Astrocyte (in vitro differentiated cells and primary cell): ENCODE measurements around the gene LRPAP1. TPM values are rescaled to one million over a fixed set of nuclear protein-coding genes. Genes with fewer than 3 reads are reported as not detected.

ENCODE experiments used
- DNase-seq: peaks from one replicate; pipeline ENCODE4 v3.0.0-alpha.2; 2010; ENCODE audit warnings: low read depth
- FAIRE-seq: peaks from 2 replicates; lab custom pipeline; 2011; peaks lifted over from hg19 to GRCh38; lab: Jason Lieb, UNC
- H2AFZ ChIP-seq: 2 replicates; pipeline ENCODE4 v1.6.0; 2012; ENCODE audit warnings: low read depth, low read length, inconsistent platforms
- H3K27ac ChIP-seq: 2 replicates; pipeline ENCODE4 v1.5.1; 2011; ENCODE audit warnings: low read depth, low read length, inconsistent platforms
- H3K27me3 ChIP-seq: 2 replicates; pipeline ENCODE4 v1.6.0; 2011; ENCODE audit warnings: low read length, inconsistent platforms; ENCODE audit not compliant: insufficient read depth
- H3K36me3 ChIP-seq: 2 replicates; pipeline ENCODE4 v1.5.1; 2011; ENCODE audit warnings: low read length, inconsistent platforms; ENCODE audit not compliant: insufficient read depth
- H3K4me1 ChIP-seq: 2 replicates; pipeline ENCODE4 v1.5.1; 2011; ENCODE audit warnings: low read length, inconsistent platforms; ENCODE audit not compliant: insufficient read depth
- H3K4me2 ChIP-seq: 2 replicates; pipeline ENCODE4 v1.6.0; 2012; ENCODE audit warnings: low read length, inconsistent platforms
- H3K4me3 ChIP-seq: 2 replicates; pipeline ENCODE4 v1.5.1; 2011; ENCODE audit warnings: low read depth, mild to moderate bottlenecking, low read length, inconsistent platforms; ENCODE audit not compliant: insufficient read depth
- H3K79me2 ChIP-seq: 2 replicates; pipeline ENCODE4 v1.6.0; 2012; ENCODE audit warnings: mild to moderate bottlenecking, low read length, inconsistent platforms; ENCODE audit not compliant: insufficient read depth
- H3K9ac ChIP-seq: 2 replicates; pipeline ENCODE4 v1.6.0; 2012; ENCODE audit warnings: mild to moderate bottlenecking, low read length, inconsistent platforms
- H3K9me3 ChIP-seq: 2 replicates; pipeline ENCODE4 v1.5.1; 2012; ENCODE audit warnings: low read depth, mild to moderate bottlenecking, low read length, inconsistent platforms; ENCODE audit not compliant: insufficient read depth
- H4K20me1 ChIP-seq: 2 replicates; pipeline ENCODE4 v1.6.0; 2012; ENCODE audit warnings: low read length, inconsistent platforms; ENCODE audit not compliant: insufficient read depth
- H3K27ac Mint-ChIP-seq: one replicate; pipeline ENCODE4 v1.8.0; 2021; ENCODE audit warnings: mild to moderate bottlenecking, mixed read lengths; ENCODE audit not compliant: unreplicated experiment
- H3K27me3 Mint-ChIP-seq: one replicate; pipeline ENCODE4 v1.8.0; 2021; ENCODE audit warnings: low read depth, mixed read lengths; ENCODE audit not compliant: unreplicated experiment
- H3K36me3 Mint-ChIP-seq: one replicate; pipeline ENCODE4 v1.8.0; 2021; ENCODE audit warnings: low read depth, mixed read lengths; ENCODE audit not compliant: unreplicated experiment
- H3K4me1 Mint-ChIP-seq: one replicate; pipeline ENCODE4 v1.8.0; 2021; ENCODE audit warnings: low read depth, mixed read lengths; ENCODE audit not compliant: unreplicated experiment
- H3K4me3 Mint-ChIP-seq: one replicate; pipeline ENCODE4 v1.8.0; 2021; ENCODE audit warnings: mild to moderate bottlenecking, moderate library complexity, mixed read lengths; ENCODE audit not compliant: unreplicated experiment
- H3K9me3 Mint-ChIP-seq: one replicate; pipeline ENCODE4 v1.8.0; 2021; ENCODE audit warnings: mild to moderate bottlenecking, mixed read lengths; ENCODE audit not compliant: unreplicated experiment
- EZH2 ChIP-seq: IDR thresholded peaks from 2 replicates; pipeline ENCODE4 v1.6.1; 2012; ENCODE audit warnings: mild to moderate bottlenecking, low read length, inconsistent platforms; ENCODE audit not compliant: insufficient read depth
- total RNA-seq: library from RNA; stranded (reverse); gene quantifications from 2 replicates; pipeline ENCODE4 v1.2.1, GENCODE V29; 2021
- TF ChIP-seq, protein P1 (sequence below): IDR thresholded peaks from 2 replicates; pipeline ENCODE4 v1.5.1; 2011; ENCODE audit warnings: low read depth, mild to moderate bottlenecking, inconsistent platforms, low read length, moderate library complexity; ENCODE audit not compliant: insufficient read depth

Gene LRPAP1
- total RNA-seq, 1 donor from 2014 or later = 191 TPM

GRCh38 chr4:3469386-3470243 is 62.6 kb downstream of the LRPAP1 start:
- DNase-seq (no peak), FAIRE-seq (no peak)
- H3K27ac ChIP-seq = no peak overlapping the region
- peaks cover 24% of the 10 kb centered on the region for H3K27me3 Mint-ChIP-seq
- no peak for TF ChIP-seq EZH2
- H3K4me1 ChIP-seq = no peaks in the 10 kb centered on the region
- H3K79me2 ChIP-seq = no peaks in the 10 kb centered on the region
- H3K36me3 ChIP-seq = no peaks in the 10 kb centered on the region
- peaks cover 7% of the 10 kb centered on the region for H3K9me3 ChIP-seq
- H3K27me3 ChIP-seq = peaks cover 11% of the 10 kb centered on the region
- no peak overlapping the region for H2AFZ ChIP-seq
- no peak overlapping the region for H3K4me3 Mint-ChIP-seq
- H3K9me3 Mint-ChIP-seq = no peaks in the 10 kb centered on the region
- no peak overlapping the region for H3K27ac Mint-ChIP-seq
- H3K4me3 ChIP-seq = no peak overlapping the region
- H4K20me1 ChIP-seq = no peaks in the 10 kb centered on the region
- no peak overlapping the region for H3K9ac ChIP-seq
- H3K4me2 ChIP-seq = no peak overlapping the region
- no peaks in the 10 kb centered on the region for H3K36me3 Mint-ChIP-seq
- no peaks in the 10 kb centered on the region for H3K4me1 Mint-ChIP-seq

- Histone ChIP-seq H2AFZ (no peak overlapping the region), H3K36me3 (no peaks in the 10 kb centered on the region), H3K27me3 (peaks cover 11% of the 10 kb centered on the region), H3K4me2 (no peak overlapping the region), H3K9me3 (peaks cover 7% of the 10 kb centered on the region), H3K4me1 (no peaks in the 10 kb centered on the region), H4K20me1 (no peaks in the 10 kb centered on the region), H3K27ac (no peak overlapping the region), H3K4me3 (no peak overlapping the region), H3K9ac (no peak overlapping the region), H3K79me2 (no peaks in the 10 kb centered on the region)
- TF ChIP-seq, protein P1, sequence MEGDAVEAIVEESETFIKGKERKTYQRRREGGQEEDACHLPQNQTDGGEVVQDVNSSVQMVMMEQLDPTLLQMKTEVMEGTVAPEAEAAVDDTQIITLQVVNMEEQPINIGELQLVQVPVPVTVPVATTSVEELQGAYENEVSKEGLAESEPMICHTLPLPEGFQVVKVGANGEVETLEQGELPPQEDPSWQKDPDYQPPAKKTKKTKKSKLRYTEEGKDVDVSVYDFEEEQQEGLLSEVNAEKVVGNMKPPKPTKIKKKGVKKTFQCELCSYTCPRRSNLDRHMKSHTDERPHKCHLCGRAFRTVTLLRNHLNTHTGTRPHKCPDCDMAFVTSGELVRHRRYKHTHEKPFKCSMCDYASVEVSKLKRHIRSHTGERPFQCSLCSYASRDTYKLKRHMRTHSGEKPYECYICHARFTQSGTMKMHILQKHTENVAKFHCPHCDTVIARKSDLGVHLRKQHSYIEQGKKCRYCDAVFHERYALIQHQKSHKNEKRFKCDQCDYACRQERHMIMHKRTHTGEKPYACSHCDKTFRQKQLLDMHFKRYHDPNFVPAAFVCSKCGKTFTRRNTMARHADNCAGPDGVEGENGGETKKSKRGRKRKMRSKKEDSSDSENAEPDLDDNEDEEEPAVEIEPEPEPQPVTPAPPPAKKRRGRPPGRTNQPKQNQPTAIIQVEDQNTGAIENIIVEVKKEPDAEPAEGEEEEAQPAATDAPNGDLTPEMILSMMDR = no peak
- TF ChIP-seq EZH2 = no peak
- Mint-ChIP-seq H3K36me3 (no peaks in the 10 kb centered on the region), H3K9me3 (no peaks in the 10 kb centered on the region), H3K27me3 (peaks cover 25% of the 10 kb centered on the region), H3K27ac (no peak overlapping the region), H3K4me3 (no peak overlapping the region), H3K4me1 (no peaks in the 10 kb centered on the region)
- FAIRE-seq (no peak), DNase-seq (no peak)
Observed at GRCh38 chr4:3468804-3469203, 63.4 kb downstream of the LRPAP1 start.

DNA sequence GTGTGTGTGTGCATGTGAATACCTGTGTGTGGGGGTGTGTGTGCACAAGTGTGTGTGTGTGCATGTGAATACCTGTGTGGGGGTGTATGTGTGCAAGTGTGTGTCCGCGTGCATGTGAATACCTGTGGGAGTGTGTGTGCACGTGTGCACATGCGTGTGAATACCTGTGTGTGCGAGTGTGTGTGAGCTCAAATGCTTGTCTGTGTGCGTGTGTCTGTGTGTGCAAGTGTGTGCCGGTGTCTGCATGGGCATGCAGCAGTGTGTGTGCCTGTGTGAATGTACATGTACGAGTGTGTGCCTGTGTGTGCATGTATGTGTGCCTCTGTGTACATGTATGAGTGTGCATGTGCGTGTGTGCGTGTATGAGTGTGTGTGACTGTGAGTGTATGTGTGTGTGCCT is 64.1 kb downstream of the LRPAP1 start:
- H3K36me3 Mint-ChIP-seq = no peaks in the 10 kb centered on the region
- Histone ChIP-seq H3K36me3 (no peaks in the 10 kb centered on the region), H3K9ac (no peak overlapping the region), H4K20me1 (no peaks in the 10 kb centered on the region), H3K4me3 (no peak overlapping the region), H3K9me3 (peaks cover 7% of the 10 kb centered on the region), H3K27me3 (peaks cover 14% of the 10 kb centered on the region), H3K27ac (no peak overlapping the region), H2AFZ (no peak overlapping the region), H3K4me1 (no peaks in the 10 kb centered on the region), H3K79me2 (no peaks in the 10 kb centered on the region), H3K4me2 (no peak overlapping the region)
- TF ChIP-seq, protein P1 = no peak
- TF ChIP-seq EZH2 = no peak
- no peak overlapping the region for H3K4me3 Mint-ChIP-seq
- H3K27me3 Mint-ChIP-seq = peaks cover 25% of the 10 kb centered on the region
- FAIRE-seq (no peak), DNase-seq (no peak)
- no peaks in the 10 kb centered on the region for H3K4me1 Mint-ChIP-seq
- H3K9me3 Mint-ChIP-seq = no peaks in the 10 kb centered on the region
- H3K27ac Mint-ChIP-seq = no peak overlapping the region
